NCI-H1092 treated with DMSO at 0.1 percent for 48 hours (cell line): Measurements from ENCODE around the gene PLTP.
"Not testable (repeated sequence)": the region's sequence is repeated elsewhere in the genome, so short reads cannot be mapped to it uniquely, and the experiment has no call there.

Experiments
- DNase-seq: peaks from one replicate; lab custom pipeline; 2025; lab: John Stamatoyannopoulos, UW

The PLTP gene

DNA sequence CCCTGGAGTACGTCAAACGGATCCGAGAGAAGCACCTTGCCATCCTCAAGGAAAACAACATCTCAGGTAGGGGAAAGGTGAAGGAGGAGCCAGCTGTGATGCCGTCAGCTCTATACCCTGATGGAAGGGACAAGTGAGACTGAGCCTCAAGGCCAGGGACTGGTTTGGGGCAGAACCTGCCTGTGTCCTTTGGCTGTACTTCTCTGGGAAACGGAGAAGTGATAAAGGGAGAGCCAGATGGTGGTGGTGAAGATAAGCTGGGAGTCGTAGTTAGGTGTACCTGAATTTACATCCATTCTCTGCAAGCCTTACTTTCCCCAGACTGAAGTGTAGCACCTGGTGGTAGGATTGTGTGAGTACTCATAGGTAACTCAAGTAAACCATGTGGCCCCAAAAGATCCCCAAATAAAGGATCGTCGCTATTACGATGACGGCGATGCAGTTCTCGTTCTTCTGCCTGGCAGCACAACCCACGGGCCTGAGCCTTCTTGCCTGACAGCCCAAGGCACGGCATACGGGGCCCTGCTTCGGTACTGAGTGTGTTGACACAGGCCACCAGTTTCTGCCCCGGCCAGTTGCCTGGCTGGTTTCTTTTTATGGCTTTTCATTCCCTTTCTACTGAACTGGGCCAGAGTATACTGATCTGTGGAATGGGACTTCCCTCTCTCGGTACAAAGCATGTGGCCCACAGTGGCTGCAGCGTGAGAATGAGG lies 33.2 kb upstream of the PLTP start:
- no peak for DNase-seq

- DNase-seq: no peak
Observed at GRCh38 chr20:45944151-45944964, 32.4 kb upstream of the PLTP start.

DNA sequence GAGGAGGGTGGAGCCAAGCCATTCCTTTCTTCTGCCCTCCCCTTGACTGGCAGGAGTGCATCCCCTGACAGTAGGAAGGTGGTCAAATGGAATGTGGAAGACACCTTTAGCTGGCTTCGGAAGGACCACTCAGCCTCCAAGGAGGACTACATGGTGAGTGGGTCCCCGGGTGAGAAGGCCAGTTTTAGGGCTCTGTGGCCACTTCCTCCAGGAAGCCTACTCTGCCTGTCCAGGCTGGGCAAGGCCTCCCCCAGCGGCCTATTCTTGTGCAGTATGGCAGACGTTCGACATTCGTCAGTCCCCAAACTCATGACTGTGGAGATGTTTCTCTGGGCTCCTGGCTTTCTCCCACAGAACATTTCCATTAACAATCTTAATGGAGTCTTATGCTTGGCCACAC lies 31.7 kb upstream of the PLTP start:
- no peak for DNase-seq

- no peak for DNase-seq
Observed at GRCh38 chr20:45940469-45940868, 28.5 kb upstream of the PLTP start.

DNA sequence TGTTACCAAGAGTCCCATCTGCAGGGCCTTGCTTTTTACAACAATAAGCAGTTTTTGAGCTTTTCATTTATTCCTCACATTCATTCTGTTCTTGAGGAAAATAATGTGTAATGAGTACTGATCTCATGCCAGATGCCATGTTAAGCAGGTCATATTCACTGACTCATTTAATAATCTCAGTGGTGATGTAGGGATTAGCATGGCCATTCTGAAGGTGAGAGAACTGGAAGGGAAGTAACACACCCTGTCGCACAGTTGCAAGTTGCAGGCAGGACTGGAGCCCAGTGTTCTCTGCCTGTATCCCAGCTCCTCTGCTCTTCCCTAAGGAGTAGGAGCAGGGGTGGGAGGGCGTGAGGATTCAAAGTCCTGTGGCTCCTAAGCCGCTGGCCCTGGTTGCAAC lies 28.1 kb upstream of the PLTP start:
- DNase-seq: no peak

DNA sequence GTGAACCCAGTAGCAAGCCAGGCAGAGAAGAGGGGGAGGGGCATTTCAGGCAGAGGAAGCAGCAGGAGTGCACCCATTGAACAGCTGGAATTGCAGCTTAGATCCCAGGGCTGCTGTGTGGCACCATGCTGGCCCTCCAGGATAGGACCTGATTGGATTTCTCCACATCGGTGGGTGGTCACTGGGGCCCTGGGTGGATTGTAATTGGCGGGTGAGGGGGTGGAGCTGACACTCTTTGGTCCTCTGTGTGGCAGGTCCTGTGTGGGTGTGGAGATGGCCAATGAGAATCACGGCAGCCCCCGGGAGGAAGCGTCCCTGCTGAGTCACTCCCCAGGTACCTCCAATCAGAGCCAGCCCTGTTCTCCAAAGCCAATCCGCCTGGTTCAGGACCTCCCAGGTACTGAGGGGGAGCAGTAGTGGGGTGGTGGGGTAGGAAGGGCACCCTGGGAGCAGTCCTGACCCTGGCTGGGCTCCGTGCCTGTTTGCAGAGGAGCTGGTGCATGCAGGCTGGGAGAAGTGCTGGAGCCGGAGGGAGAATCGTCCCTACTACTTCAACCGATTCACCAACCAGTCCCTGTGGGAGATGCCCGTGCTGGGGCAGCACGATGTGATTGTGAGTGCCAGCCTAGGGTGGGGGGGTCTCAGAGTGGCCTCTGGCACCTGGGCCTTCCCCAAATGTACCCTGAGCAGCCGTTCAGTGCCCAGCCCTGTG lies 26.9 kb upstream of the PLTP start:
- no peak for DNase-seq

DNA sequence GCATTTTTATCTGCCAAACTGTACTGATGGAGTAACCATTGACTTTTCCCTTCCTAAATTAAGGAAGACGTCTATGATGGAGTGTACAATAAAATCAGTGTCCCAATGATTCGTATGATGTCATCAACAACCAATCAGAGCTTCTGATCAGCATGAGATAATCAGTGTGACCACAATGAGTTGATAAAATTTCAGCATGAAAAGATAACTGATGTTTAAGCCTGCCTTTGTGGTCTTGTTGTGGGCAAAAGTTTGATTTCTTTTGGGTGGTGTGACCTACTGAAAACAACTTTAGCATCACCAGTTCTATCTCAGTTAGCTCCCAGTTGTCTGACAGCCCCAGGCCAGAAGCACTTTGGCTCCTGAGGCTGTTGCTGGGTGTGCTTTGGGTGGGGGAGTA lies 25.8 kb upstream of the PLTP start:
- no peak for DNase-seq

DNA sequence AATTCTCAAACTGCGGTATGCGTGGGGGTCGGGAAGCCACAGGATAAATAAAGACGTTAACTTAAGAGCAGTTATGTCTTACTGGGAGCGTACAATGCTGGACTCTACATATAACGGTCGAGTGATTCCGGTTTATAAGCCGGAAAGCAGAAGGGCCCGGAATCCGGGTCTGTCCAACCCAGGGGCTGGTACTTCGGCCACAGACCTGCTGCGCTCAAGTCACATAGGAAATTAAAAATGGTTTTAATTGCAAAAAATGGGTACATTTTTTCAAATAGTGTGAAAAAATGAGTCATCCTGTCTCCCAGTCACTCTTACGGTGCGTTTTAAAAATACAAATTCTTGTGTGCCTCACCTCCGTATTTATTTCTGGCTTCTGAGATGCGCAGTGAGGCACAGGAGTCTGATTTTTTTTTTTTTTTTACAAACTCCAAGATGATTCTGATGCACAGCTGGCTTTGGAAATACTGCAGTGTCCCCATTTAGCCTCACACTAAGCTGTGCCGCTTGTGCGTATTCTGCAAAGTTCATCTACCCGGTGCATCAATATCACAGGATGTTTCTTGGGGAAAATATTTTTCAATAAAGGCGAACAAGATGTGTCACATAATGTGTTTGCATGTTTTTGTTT lies 23.6 kb upstream of the PLTP start:
- DNase-seq: no peak

GRCh38 chr20:45934586-45935415 lies 22.8 kb upstream of the PLTP start, which contains the start of gene PCIF1:
Gene PCIF1, plus strand, starts transcription at chr20:45934683. Its CDS starts 4,317 bp downstream, at chr20:45939000.
- peak; percentile 98 for DNase-seq

GRCh38 chr20:45934046-45934585 lies 22.2 kb upstream of the PLTP start:
- peak; percentile 77 for DNase-seq

DNA sequence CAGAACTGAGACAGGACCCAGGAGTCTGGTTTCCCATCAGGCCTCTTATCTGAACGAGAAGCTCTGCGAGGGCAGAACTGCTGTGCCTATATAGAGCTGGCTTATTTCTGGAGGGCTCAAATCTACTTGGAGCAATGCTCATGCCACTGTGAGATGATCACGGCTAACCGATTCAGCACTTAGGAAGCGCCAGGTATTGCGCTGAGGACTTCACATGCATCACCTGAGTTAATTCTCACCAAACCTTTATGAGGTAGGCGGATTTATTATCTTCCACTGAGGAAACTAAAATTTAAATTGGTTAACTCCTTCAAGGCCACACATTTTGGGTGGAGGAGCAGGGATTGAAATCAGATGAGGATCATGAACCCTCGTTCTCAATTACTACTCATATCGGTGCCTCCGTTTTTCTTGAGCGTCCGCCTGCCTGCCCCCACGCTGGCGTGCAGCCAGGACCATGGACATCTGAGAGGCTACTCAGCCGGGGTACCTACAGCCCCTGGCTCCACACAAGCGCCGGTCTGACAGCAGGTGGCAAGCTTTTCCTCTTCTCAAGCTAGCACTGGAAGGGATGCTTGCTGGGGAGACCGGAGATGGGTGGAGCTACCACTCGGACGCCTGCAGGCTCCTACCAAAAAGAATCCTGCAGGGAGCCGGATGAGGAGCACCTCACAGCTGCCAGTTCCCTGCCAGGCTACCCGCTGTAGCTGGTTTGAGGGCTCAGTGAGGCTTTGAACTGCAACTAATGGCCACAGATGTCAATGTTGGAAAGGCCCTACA lies 21.5 kb upstream of the PLTP start:
- peak; percentile 82 for DNase-seq

DNA sequence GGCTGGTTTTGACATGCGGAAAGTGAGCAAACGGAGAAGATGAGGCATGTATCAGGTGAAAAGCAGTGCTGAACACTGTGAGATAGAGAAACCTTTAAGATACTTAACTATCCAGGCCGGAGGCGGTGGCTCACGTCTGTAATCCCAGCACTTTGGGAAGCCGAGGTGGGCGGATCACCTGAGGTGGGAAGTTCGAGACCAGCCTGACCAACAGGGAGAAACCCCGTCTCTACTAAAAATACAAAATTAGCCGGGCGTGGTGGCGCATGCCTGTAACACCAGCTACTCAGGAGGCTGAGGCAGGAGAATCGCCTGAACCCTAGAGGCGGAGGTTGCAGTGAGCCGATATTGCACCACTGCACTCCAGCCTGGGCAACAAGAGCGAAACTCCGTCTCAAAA lies 19.7 kb upstream of the PLTP start:
- DNase-seq: not testable (repeated sequence)

DNA sequence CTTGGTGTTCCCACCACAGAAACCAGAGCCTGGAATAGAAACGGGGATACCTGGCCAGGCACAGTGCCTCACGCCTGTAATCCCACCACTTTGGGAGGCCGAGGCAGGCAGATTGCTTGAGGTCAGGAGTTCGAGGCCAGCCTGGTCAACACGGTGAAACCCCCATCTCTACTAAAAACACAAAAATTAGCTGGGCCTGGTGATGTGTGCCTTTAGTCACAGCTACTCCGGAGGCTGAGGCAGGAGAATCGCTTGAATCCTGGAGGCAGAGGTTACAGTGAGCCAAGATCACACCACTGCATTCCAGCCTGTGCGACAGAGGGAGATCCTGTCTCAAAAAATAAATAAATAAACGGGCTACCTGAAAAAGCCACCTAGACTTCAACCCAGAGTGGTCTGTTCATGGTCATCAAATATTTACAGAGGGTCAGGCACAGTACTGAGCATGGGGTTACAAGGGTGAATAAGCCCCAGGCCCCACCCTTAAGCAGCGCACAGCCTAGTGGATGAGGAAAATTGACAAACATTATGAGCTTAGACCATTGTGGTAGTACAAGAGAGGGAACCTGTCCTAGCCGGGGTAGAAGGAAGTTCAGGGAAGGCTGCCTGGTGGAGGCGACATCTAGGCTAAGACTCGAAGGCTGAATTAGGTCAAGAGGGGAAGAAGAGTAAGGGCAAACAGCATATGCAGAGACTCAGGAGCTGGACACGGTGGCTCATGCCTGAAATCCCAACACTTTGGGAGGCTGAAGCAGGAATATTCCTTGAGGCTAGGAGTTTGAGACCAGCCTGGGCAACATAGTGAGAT lies 15.3 kb upstream of the PLTP start:
- DNase-seq: no peak

DNA sequence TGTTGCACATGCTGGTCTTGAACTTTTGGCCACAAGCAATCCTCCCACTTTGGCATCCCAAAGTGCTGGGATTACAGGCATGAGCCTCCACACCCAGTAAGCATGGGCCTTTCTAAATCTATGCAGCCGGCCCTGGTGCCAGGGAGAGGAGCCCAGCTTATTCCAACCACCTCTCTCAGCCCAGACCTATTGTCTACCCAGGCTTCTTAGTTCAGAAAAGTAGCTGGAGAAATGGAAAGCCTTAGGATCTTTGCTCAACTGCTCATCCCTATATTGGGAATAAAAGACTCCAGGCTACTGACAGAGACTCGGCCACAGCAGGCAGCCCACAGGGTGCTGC lies 14.7 kb upstream of the PLTP start:
- no peak for DNase-seq

GRCh38 chr20:45925821-45926506 lies 14.0 kb upstream of the PLTP start:
- DNase-seq: no peak

- no peak for DNase-seq
Observed at GRCh38 chr20:45924391-45925261, 12.7 kb upstream of the PLTP start.

DNA sequence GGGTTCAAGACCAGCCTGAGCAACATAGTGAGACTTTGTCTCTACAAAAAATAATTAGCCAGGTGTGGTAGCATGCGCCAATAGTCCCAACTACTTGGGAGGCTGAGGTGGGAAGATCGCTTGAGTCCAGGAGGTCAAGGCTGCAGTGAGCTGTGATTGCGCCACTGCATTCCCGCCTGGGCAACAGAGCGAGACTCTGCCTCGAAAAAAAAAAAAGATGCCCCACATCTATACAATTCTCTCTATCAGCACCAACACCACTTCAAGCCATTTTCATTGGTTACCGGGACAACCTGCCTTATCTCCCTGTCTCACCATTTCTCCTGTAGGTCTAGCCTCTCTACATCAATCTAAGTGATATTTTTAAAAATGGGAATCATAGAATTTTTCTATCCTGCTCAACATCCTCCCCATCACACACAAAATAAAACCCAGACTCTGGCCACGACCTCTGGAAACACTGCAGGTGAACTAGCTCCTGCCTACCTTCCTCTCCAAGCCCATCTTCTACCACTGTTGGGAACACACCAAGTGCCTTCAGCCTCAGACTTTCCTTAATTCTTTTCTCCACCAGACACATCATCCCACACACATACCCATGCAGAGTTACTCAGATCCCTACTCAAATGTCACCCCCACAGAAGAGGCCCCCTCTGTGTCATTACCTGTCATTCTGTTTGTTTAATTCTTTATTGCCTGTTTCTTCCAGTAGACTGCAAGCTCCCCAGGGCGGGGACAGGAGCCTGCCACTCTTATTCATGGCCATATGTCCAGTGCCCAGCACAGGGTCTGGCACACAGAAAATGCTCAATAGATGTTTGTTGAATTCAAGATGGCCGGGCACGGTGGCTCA lies 9.6 kb upstream of the PLTP start:
- DNase-seq: no peak
